GM18502 (cell line): ENCODE data around the gene MAP4K2.
"Not testable (repeated sequence)": the region's sequence is repeated elsewhere in the genome, so short reads cannot be mapped to it uniquely, and the experiment has no call there.

Experiments
- ATAC-seq: cut with Tn5 transposase; IDR thresholded peaks from one replicate; pipeline ENCODE4 v1.9.1; 2021; ENCODE audit warnings: mild to moderate bottlenecking; ENCODE audit not compliant: unreplicated experiment, poor library complexity

Gene MAP4K2

DNA sequence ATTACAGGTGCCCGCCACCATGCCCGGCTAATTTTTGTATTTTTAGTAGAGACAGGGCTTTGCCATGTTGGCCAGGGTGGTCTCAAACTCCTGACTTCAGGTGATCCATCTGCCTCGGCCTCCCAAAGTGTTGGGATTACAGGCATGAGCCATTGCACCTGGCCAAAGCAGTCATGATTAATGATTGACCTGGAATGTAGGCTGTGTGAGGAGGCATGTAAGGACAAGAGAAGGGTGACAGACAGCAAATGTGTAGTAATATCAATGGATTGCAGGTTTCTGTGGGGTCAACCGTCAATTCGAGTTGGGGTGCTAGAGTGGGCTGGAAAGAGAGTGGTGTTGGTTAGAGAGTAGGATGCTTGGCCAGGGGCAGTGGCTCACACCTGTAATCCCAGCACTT, 12.4 kb upstream of the MAP4K2 start:
- ATAC-seq = not testable (repeated sequence)

DNA sequence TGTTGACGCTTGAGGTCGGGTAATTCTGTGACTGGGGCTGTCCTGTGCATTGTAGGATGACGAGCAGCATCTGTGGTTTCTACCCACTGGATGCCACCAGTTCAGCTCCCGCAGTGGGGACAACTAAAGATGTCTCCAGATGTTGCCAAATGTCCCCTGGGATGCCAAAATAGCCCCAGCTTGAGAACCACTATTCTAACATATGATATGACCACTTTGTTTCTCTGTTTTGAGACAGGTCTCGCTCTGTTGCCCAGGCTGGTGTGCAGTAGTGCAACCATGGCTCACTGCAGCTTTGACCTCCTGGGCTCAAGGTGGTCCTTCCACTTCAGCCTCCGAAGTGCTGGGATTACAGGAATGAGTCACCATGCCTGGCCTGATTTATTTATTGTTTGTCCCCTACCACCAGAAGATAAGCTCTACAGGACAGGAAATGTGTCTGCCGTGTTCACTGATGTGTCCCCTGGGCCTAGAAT, 11.7 kb upstream of the MAP4K2 start:
- peak; percentile 58 for ATAC-seq

DNA sequence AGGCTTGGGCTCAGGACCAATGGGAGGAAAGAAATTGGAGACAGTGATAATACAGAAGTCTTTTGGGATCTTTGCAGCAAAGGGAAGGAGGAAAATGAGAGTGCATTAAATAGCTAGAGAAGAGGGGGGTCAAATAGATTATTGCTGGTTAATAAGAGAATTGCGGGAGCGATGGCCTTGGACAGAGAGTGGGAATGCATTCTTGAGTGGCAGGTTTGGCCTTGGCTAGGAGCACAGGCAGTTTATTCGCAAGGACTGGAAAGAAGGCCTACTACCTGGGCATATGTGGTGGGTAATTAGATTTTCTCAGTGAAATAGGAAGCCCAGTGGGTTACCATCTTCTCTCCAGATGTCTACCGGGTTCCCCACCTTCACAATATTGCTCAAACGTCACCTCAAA, 10.8 kb upstream of the MAP4K2 start:
- ATAC-seq = no peak

DNA sequence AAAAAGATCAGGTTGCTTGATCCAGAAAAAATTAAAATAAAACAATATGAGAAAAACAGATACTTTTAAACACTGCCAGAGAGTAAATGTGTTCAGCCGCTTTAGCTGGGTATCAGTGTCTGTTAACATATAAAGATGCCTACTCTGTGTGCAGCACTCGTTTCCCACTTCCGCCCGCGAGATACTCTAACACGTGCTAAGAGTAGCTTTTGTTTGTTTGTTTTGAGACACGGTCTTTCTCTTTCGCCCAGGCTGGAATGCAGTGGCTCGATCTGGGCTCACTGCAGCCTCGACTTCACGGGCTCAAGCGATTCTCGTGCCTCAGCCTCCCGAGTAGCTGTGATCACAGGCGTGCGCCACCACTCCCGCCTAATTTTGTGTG, 7.9 kb upstream of the MAP4K2 start:
- peak; percentile 3 for ATAC-seq

DNA sequence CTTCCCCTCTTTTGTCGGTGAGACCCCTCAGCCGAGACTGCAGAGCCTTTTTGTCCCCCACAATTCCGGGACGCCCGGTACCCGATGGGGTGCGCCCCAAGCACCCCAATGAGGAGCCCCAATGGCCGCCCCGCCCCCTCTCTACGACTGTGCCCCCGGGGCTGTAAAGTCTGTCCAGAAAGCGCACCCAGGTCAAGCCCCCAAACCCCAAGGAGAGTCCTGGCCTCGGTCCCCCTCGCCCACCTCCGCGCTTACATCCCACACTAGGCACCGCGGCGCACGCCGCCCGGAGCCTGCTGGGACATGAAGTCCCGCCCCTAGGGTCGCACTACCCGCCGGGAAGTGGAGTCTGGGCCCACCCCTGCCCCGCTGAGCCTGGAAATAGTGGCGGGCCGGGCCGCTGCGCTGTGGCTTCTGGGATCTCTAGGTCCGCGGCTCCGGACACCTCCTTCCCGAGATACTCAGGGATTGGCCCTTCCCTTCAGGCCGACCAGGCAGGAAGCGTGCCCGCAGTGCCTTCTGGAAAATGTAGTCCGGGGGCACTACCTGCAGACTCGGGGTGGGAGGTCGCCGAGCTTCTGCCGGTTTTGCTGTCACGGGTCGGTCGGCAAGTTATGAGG, 7.4 kb upstream of the MAP4K2 start, which contains the start of gene MEN1:
TSS of gene MEN1 (minus strand) at position 281 of the 620 bp plus-strand sequence. CDS start 442 bp downstream, outside the sequence.
- ATAC-seq = peak; percentile 64

DNA sequence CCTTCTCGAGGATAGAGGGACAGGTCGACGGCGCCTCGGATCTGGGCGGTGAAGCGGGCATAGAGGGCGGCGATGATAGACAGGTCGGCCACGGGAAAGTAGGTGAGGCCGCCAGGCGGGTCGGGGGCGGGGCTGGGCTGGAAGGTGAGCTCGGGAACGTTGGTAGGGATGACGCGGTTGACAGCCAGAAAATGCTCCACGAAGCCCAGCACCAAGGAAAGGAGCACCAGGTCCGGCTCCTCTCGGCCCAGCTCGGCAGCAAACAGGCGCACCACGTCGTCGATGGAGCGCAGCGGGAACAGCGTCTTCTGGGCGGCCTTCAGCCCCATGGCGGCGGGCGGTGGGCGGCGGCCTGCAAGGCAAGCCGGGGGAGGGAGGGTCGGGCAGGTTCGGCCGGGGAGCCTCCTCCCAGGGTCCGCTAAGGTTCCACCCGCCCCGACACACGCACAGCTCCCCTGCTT, 6.8 kb upstream of the MAP4K2 start:
- peak; percentile 9 for ATAC-seq

DNA sequence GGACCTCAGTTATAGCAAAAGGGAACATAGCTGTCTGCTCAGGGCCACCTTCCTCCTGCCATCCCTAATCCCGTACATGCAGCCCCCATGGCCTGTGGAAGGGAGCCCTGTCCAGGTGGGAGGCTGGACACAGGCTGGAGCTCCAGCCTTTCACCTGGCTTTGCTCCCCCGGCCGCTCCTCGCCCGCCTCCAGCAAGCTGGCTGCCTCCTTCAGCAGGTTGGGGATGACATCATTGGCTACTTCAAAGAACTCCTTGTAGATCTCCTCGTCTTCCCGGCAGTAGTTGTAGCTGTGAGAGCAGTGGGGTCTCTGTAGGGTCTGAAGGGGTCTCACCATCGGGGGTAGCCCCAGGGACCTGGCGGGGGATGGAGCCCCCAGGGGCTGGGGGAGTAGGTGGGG, 2.5 kb upstream of the MAP4K2 start:
- no peak for ATAC-seq

DNA sequence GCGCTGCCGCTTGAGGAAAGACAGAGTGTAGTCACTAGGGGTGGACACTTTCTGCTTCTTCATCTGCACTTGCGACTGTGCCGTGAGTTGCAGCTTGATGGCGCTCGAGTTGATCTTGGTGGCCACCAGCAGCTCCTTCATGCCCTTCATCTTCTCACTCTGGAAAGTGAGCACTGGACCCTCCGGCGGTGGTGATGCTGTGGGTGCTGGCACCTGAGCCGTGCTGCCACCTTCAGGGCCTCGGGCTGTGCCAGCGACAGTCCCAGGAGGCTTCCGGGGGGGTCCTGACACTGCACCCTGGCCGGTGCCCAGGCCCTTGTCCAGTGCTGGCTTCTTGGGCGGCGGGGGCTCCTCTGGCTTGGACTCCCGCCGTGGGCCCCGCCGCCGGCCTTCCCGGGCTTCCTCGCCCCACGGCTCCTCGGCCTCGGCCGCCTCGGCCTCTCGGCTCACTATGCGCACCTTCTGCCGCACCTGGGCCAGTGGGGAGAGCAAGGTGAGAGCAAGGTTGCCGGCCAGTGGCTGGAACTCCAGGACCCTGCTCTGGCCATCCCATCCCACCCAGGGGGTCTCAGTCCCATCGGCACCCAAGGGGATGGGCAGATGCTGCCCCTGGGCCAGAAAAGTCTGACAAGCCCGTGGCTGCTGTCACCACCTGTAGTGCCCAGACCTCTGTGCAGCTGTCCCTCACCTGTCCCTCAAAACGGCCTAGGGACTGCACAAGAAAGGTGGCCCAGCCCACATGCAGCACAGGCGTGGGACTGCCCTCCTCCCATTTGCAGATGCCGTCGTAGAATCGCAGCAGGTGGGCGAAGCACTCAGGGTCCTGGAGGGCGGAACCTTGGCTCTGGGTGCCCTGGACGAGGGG, 1.6 kb upstream of the MAP4K2 start:
- ATAC-seq = no peak

DNA sequence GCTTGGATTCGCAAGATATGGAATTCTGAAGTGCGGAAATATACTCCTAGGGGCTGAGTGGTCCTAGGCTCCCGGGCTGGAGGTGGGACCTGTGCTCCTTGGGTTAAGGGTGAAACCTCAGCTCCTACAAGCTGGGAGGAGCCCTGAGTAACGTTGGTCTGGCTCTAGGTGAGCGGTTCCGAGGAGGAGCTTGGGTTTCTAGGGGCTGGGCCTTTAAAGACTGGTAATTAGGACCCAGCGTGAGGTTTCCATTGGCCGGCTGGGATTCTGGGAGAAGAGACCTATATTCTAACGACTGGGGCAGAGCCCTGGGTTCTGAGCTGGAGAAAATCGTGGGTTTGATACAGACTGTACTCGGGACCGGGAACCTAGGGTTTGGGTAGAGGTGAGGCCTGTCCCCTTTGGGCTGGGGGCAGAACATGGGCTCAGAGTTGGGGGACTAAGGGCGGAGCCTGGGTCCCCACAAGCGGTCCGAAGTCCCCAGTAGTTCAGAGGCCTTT, 882 bp upstream of the MAP4K2 start:
- no peak for ATAC-seq

DNA sequence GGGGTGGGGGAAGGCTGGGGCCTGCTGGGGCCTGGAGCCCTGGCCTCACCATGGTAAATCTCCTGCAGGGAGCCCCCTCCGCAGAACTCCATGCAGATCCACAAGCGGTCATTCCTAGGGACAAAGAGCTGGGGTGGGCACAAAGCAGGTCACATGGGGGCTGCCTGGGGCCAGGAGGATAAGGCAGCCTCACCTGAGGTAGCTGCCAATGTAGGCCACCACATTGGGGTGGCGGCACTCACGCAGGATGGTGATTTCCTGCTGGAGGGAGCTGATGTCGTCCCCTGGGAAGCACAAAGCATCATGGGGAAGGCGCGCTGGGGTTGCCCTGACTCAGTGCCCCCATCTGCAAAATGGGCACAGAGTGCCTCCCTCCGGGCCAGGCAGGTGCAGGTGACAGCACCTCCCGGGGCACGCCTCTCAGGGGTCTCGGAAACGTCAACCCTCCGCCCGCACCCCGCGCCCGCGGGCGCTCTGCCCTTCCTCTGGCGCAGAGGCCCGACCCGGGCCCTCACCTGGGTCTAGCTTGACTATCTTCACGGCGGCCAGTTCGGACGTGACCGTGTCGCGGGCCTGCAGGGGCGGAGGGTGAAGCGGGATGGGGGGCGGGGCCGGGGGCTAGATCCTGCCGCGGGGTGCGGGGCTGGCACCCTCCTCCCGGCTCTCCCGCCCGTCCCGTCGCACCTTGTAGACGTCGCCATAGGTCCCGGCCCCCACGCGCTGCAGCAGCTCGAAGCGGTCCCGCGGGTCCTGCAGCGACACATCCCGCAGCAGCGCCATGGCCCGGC, 450 bp downstream of the MAP4K2 start:
- peak; percentile 26 for ATAC-seq

DNA sequence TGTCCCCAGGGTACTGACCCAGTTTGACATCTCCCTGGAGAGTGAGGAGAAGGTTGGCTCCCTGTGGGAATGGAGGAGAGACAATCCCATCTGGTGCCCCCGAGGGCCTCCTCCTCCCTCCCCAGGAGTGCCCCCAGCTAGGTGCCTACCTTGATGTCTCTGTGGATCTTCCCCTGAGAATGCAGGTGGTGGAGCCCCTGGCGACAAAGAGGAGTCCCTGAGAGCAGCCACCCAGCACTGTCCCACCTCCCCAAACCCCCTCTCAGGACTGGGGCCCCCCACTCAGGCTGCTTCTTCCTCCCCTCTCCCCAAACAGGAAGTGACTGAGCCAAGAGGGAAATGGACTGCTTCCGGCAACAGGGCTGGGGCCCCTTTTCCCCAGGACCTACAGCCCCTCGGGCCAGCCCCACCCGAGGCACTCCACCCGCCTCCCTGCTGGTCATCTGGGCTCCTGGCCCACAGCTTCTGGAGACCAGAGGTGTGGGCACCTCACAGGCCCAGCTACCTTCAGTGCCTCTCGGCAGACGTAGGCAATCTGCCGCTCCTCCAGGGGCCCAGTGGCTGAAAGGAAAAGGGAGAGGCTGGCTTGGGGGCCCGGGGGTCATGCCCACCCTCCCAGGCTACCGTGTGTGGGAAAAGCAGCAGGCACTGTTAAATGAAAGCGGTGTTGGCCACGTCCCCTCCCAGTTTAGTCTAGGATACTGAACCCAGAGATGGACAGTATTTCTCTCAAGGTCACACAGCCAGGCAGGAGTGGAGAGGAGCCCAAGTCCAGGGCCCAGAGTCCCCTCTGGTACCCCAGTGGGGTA, 1.2 kb downstream of the MAP4K2 start:
- no peak for ATAC-seq

DNA sequence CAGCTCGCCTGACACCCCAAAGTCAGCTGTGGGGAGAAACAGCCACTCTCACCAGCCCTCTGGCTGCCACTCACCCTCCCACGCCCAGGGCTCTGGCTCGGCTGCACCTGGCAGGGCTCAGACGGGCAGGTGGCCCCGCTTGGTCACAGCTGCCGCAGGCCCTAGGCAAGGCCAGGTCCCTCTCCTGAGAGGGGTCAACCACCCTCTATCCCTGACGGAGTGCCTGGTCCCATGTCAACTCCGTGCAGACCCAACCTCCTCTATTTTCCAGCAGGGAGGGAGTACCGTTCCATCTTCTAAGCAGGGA, 1.9 kb downstream of the MAP4K2 start:
- no peak for ATAC-seq

DNA sequence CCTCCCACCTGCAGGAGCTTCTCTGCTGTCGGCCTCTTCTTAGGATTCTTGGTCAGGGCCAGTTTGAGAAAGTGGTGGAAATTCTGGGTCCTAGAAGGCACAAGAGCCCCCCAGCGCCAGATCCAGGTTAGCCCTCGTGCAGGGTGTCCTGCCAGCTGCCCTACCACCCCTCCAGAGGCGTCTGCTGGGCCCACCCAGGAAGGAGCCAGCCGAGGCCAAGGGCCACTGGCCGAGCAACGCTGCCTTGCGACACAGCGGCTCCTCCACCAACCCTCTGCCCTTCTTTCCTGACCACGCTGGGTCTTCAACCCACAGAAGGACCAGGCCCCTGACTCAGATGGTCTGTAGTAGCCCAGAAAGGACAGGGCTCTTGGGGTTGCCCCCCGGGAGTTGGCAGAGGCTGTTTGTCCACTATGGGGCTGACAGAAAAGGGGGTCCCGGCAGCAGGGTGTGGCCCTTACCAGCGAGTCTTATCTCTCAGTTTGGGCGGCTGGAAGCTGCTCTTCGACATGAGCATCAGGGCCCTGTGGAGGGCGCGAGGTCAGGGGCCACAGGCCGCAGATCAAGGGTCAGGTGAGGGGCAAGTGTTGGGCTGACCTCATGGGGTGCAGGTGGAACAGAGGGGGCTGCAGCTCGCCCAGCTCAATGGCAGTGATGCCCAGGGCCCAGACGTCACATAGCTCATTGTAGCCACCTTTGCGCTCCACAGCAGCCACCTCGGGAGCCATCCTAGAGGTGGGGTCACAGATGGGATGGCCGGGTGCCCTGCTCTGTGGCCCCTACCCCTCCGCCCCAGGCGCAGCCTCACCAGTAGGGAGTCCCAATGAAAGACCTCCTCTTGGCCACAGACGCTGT, 2.5 kb downstream of the MAP4K2 start:
- ATAC-seq = no peak

DNA sequence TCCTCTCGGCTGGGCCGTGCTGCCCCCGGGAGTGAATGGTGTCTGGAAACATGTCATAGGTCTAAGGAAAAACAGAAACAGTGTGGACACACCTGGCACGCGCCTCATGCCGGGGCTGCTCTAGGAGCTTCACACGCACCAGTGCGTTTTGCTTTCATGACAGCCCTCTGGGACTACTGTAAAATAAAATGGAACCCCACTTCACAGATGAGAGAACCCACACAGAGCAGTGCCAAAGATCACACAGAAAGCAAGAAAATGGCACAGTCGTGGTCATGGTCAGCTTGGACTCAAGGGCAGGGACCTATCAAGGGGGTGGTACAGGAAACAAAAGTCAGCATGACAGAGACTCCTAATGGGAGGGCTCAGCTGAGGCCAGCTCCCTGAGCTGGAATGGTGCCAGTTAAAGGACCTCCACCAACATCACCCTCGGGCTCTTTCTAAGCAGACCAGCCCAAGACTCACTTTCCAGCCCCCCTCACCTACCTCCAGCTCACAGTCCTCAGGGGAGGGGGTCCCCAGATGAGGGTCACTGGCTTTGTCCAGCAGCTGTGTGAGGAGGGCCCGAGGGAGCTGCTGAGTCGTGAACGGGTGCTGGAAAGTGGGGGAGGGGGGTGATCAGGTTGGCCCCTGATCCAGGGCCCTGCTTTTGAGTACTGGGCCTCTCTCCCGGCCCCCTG, 3.3 kb downstream of the MAP4K2 start:
- ATAC-seq = no peak

DNA sequence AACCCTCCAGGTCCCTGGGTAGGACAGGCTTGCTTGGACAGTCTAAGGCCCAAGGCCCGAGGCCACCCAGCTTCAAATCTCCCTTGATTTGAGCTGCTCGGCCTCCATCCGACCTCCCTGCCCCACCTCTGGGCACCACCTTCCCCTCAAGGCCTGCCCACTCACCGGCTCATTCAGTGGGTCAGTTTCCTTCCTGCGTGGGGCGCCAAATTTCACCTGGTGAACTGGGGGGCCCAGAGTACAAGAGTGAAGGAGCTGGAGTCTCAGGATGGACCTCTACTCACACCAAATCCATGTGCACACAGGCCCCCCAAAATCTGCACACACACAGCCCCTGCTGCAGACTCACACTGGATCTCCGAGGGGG, 3.8 kb downstream of the MAP4K2 start:
- ATAC-seq = no peak

DNA sequence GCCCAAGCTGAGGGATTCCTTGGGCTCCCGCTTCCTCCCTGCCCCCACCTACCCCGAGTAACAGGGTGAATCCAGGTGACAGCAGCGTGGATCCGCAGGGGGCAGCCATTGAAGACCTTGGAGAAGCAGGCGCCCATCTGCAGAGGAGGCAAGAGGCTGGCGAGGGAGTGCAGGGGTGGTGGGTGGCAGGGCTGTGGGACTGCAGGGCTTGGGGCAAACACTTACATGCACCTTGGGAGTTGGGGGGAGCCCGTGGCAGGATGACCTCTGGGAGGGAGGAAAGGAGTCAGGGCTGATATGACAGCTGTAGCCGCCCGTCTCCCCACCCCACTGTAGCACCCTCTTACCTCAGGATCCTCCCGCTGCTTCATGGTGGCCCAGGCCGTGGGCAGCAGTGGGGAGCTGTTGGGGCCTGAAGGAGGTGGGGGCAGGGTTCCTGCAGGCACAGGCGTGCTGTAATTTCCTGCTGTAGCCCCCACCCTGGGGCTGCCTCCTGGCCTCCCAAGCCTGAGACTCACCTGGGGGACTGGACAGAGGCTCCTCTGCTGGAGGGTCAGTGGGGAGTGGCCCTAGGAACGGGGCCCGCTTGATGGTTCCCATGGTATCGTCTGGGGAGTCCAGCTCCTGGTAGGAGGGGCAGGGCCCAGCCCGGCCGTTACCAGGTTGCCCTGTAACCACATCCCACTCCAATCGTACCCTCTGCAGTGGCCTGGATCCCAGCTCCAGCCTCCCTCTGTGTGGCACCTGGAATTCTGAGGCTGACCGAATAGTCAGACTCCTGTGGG, 6.1 kb downstream of the MAP4K2 start:
- ATAC-seq = no peak

DNA sequence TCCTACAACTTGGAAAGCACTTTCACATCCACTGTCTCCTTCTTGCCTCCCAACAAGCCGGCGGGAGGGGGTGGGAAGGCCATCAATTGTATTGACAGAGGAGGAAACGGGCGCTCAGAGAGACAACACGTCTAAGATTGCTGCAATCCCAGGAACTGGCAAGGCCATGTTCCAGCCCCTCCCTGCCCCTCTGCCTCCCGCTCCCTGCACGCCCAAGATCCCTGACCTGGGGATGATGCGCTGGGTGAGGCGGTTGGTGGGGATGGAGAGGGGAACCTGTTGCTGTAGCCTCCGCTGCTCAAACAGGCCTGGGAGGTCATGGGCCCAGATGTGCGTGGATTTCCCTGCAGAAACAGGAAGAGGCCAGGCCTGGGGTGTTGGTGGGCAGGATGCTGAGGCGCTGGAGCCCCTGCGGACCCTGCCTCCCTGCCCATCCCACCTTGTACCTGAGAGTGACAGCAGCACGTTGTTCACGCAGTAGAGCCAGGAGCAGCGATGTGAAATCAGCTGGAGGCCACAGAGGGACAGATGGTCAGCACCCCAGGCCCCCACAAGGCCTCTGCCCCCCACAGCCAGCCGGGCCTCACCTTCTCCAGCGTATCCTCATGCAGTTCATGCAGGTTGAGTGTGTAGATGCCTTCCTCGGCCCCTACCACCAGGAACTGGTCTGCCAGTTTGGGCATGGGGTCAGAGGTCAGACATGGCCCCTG, 6.8 kb downstream of the MAP4K2 start:
- ATAC-seq = no peak
